ENCODE data around the gene USP14.

The USP14 gene

GRCh38 chr18:225745-226144, 67.4 kb downstream of the USP14 start:
- no peak for FAIRE-seq
- no peak for DNase-seq (ENCODE audit: insufficient read length, low spot score)

DNA sequence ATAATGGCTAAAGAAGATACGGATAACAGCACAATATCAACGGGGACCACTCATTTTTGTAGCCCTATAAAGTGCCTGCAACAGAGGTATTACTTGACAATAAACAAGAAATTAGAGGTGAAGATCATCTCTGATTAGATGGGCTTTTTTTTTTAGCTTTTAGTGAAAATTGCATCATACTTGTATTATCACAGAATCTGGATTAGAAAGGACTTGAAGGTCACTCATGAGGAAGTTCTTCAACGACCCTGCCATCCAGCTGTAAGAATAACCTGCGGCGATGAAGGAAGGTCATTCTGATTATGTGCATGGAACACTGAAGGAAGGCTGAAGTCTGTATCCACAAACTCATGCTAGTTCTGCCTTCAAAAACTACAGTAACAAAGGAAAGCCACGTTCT, 69.0 kb downstream of the USP14 start:
- DNase-seq (ENCODE audit: insufficient read length, low spot score): no peak
- no peak for FAIRE-seq

- no peak for FAIRE-seq
Observed at GRCh38 chr18:227902-228301, 69.5 kb downstream of the USP14 start.

GRCh38 chr18:228586-228985, 70.2 kb downstream of the USP14 start:
- FAIRE-seq (no peak), DNase-seq (ENCODE audit: insufficient read length, low spot score) (no peak)

More at GRCh38 chr18:227902-228301, 69.5 kb downstream of the USP14 start:
- no peak for DNase-seq (ENCODE audit: insufficient read length, low spot score)

- FAIRE-seq (no peak), DNase-seq (ENCODE audit: insufficient read length, low spot score) (no peak)
Observed at GRCh38 chr18:231563-231962, 73.2 kb downstream of the USP14 start.

GRCh38 chr18:240175-240574, 81.8 kb downstream of the USP14 start:
- no peak for DNase-seq (ENCODE audit: insufficient read length, low spot score)
- no peak for FAIRE-seq

DNA sequence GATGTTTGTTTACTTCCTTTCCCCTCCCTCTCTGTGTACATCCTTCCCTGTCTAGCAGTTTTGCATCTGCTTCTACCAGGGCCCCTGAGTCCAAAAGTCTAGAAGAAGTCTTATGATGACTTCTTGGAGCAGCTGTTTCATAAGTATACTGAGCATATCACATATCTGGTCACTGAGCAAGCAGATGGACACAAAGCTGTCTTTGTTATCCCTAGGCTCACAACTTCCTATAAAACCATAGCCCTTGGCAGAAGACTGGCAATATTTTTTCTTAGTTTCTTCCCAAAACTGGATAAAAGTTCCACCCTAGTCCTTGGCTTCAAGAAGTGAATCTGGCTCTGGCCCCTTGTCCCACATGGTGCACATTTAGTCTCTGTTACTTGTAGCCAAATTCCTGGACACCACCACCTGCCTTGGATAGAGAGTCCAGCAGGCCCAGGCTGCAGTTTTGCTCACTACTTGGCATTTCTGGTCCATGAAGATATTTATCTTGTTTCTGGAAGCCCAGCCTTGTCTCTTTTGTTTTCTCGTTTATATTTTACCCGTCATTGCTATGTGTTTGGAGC, 87.0 kb downstream of the USP14 start:
- DNase-seq (ENCODE audit: insufficient read length, low spot score) (no peak), FAIRE-seq (no peak)

DNA sequence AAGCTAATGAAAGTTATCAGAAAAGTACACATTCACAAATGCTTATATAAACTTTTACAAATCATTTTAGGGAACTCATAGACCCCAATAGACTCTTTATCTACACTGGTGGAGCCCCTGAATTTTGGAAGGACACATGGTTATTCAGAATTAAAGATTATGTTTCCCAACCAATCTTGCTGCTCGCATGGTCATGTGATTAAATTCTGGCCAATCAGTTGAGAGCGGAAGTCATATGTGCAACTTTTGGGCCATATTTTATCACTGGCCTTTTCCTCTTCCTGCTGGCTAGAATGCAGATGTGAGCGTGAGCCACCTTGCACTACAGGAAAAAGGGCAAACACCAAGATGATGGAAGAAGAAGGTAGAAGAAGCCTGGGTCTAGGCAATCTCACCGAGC, 89.7 kb downstream of the USP14 start:
- DNase-seq (ENCODE audit: insufficient read length, low spot score): no peak
- no peak for FAIRE-seq

GRCh38 chr18:250685-251084, 92.3 kb downstream of the USP14 start:
- FAIRE-seq: no peak

DNA sequence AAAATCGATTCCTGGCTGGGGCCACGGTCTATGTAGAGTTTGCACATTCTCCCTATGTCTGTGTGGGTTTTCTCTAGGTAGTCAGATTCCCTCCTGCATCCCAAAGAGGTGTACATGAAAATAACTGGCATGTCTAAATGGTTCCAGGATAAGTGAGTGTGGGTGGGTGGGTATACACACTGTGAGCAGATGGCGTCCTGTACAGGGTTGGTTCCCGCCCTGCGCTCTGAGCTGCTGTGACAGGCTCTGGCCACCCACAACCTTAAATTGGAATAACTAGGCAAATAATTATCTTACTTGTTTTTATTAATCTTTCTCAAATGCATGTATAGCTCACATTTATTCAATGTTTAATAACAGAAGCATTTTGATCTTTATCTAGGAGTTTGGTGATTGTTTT, 93.2 kb downstream of the USP14 start:
- DNase-seq (ENCODE audit: insufficient read length, low spot score) (no peak), FAIRE-seq (no peak)

More at GRCh38 chr18:250685-251084, 92.3 kb downstream of the USP14 start:
- no peak for DNase-seq (ENCODE audit: insufficient read length, low spot score)

GRCh38 chr18:253121-253520, 94.8 kb downstream of the USP14 start:
- FAIRE-seq (no peak), DNase-seq (ENCODE audit: insufficient read length, low spot score) (no peak)

GRCh38 chr18:255171-255570, 96.8 kb downstream of the USP14 start:
- FAIRE-seq (no peak), DNase-seq (ENCODE audit: insufficient read length, low spot score) (no peak)

DNA sequence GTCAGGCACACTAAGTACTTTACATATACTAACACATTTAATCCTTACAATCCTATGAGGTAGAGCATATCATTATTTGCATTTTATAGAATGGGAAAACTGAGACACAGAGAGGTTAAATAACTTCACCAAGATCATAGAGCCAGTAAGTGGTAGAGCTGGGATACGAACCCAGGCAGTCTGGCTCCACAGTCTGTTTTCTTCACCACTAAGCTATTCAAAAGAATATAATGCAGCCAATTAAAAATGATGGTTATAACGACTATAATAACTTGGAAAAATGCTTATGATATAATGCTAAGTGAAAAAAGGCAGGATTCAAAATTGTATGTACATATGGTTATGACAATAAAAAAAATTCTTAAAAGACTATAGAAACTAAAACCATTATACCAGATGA, 102.2 kb downstream of the USP14 start:
- DNase-seq (ENCODE audit: insufficient read length, low spot score) (no peak), FAIRE-seq (no peak)

- FAIRE-seq (no peak), DNase-seq (ENCODE audit: insufficient read length, low spot score) (no peak)
Observed at GRCh38 chr18:261398-262073, 103.2 kb downstream of the USP14 start.

All from GM19239 (cell line).